ENCODE data around the gene GPC2.
"Not testable (repeated sequence)": the region's sequence is repeated elsewhere in the genome, so short reads cannot be mapped to it uniquely, and the experiment has no call there.

GPC2 gene

GRCh38 chr7:100152404-100152803 is 24.8 kb downstream of the GPC2 start:
- Histone ChIP-seq H3K4me1 (ENCODE audit: control insufficient read depth, insufficient read depth, low read length) (peaks cover 7% of the 10 kb centered on the region), H3K4me3 (ENCODE audit: insufficient read depth, low read depth, low read length) (no peak overlapping the region), H3K27ac (ENCODE audit: insufficient read depth, low read depth, low read length, poor library complexity, severe bottlenecking) (no peak overlapping the region), H3K36me3 (ENCODE audit: control insufficient read depth, insufficient read depth, low read length) (peaks cover 22% of the 10 kb centered on the region), H3K27me3 (ENCODE audit: control insufficient read depth, insufficient read depth, low read length, poor library complexity, severe bottlenecking) (no peaks in the 10 kb centered on the region), H3K9me3 (ENCODE audit: control insufficient read depth, low read length) (no peaks in the 10 kb centered on the region)

GRCh38 chr7:100148559-100149328 is 28.4 kb downstream of the GPC2 start, which contains the start of gene LAMTOR4:
Gene LAMTOR4 (plus strand): TSS chr7:100148918. CDS start chr7:100148973, 55 bp downstream.
- Histone ChIP-seq H3K27me3 (ENCODE audit: control insufficient read depth, insufficient read depth, low read length, poor library complexity, severe bottlenecking) (no peaks in the 10 kb centered on the region), H3K4me1 (ENCODE audit: control insufficient read depth, insufficient read depth, low read length) (peaks cover 6% of the 10 kb centered on the region), H3K36me3 (ENCODE audit: control insufficient read depth, insufficient read depth, low read length) (no peaks in the 10 kb centered on the region), H3K4me3 (ENCODE audit: insufficient read depth, low read depth, low read length) (peak within 1 kb of the TSS; percentile 99), H3K9me3 (ENCODE audit: control insufficient read depth, low read length) (no peaks in the 10 kb centered on the region), H3K27ac (ENCODE audit: insufficient read depth, low read depth, low read length, poor library complexity, severe bottlenecking) (no peak within 1 kb of the TSS)
- WGBS, 2 experiments, result 1% methylated on average over 46 of the region's 46 CpGs

GRCh38 chr7:100148225-100148558 is 29.0 kb downstream of the GPC2 start:
- peak overlapping the region; percentile 13 for H3K4me3 ChIP-seq (ENCODE audit: insufficient read depth, low read depth, low read length)
- no peaks in the 10 kb centered on the region for H3K36me3 ChIP-seq (ENCODE audit: control insufficient read depth, insufficient read depth, low read length)
- no peaks in the 10 kb centered on the region for H3K27me3 ChIP-seq (ENCODE audit: control insufficient read depth, insufficient read depth, low read length, poor library complexity, severe bottlenecking)
- no peaks in the 10 kb centered on the region for H3K9me3 ChIP-seq (ENCODE audit: control insufficient read depth, low read length)
- H3K27ac ChIP-seq (ENCODE audit: insufficient read depth, low read depth, low read length, poor library complexity, severe bottlenecking), result no peak overlapping the region
- WGBS, 2 experiments, result 75 to 78% methylated on average over 14 of the region's 14 CpGs
- peaks cover 6% of the 10 kb centered on the region for H3K4me1 ChIP-seq (ENCODE audit: control insufficient read depth, insufficient read depth, low read length)

- no peaks in the 10 kb centered on the region for H3K27me3 ChIP-seq (ENCODE audit: control insufficient read depth, insufficient read depth, low read length, poor library complexity, severe bottlenecking)
- no peaks in the 10 kb centered on the region for H3K9me3 ChIP-seq (ENCODE audit: control insufficient read depth, low read length)
- H3K4me1 ChIP-seq (ENCODE audit: control insufficient read depth, insufficient read depth, low read length), result peaks cover 6% of the 10 kb centered on the region
- 92 to 100% methylated on average over 2 of the region's 2 CpGs for WGBS, 2 experiments
- no peak overlapping the region for H3K4me3 ChIP-seq (ENCODE audit: insufficient read depth, low read depth, low read length)
- no peaks in the 10 kb centered on the region for H3K36me3 ChIP-seq (ENCODE audit: control insufficient read depth, insufficient read depth, low read length)
- no peak overlapping the region for H3K27ac ChIP-seq (ENCODE audit: insufficient read depth, low read depth, low read length, poor library complexity, severe bottlenecking)
Observed at GRCh38 chr7:100147278-100147677, 29.9 kb downstream of the GPC2 start.

- not testable (repeated sequence) for H3K27me3 ChIP-seq (ENCODE audit: control insufficient read depth, insufficient read depth, low read length, poor library complexity, severe bottlenecking); H3K27ac ChIP-seq (ENCODE audit: insufficient read depth, low read depth, low read length, poor library complexity, severe bottlenecking); H3K36me3 ChIP-seq (ENCODE audit: control insufficient read depth, insufficient read depth, low read length); H3K4me1 ChIP-seq (ENCODE audit: control insufficient read depth, insufficient read depth, low read length); H3K9me3 ChIP-seq (ENCODE audit: control insufficient read depth, low read length); H3K4me3 ChIP-seq (ENCODE audit: insufficient read depth, low read depth, low read length)
- WGBS, 2 experiments, result 95 to 97% methylated on average over 4 of the region's 4 CpGs
Observed at GRCh38 chr7:100146350-100146749, 30.8 kb downstream of the GPC2 start.

GRCh38 chr7:100142461-100142860 is 34.7 kb downstream of the GPC2 start:
- Histone ChIP-seq H3K36me3 (ENCODE audit: control insufficient read depth, insufficient read depth, low read length) (no peaks in the 10 kb centered on the region), H3K9me3 (ENCODE audit: control insufficient read depth, low read length) (no peaks in the 10 kb centered on the region), H3K4me1 (ENCODE audit: control insufficient read depth, insufficient read depth, low read length) (no peaks in the 10 kb centered on the region), H3K27ac (ENCODE audit: insufficient read depth, low read depth, low read length, poor library complexity, severe bottlenecking) (no peak overlapping the region), H3K4me3 (ENCODE audit: insufficient read depth, low read depth, low read length) (no peak overlapping the region), H3K27me3 (ENCODE audit: control insufficient read depth, insufficient read depth, low read length, poor library complexity, severe bottlenecking) (no peaks in the 10 kb centered on the region)
- 89 to 93% methylated on average over 3 of the region's 3 CpGs for WGBS, 2 experiments

- Histone ChIP-seq H3K9me3 (ENCODE audit: control insufficient read depth, low read length) (no peaks in the 10 kb centered on the region), H3K4me1 (ENCODE audit: control insufficient read depth, insufficient read depth, low read length) (no peaks in the 10 kb centered on the region), H3K36me3 (ENCODE audit: control insufficient read depth, insufficient read depth, low read length) (no peaks in the 10 kb centered on the region), H3K27me3 (ENCODE audit: control insufficient read depth, insufficient read depth, low read length, poor library complexity, severe bottlenecking) (no peaks in the 10 kb centered on the region), H3K4me3 (ENCODE audit: insufficient read depth, low read depth, low read length) (no peak overlapping the region), H3K27ac (ENCODE audit: insufficient read depth, low read depth, low read length, poor library complexity, severe bottlenecking) (no peak overlapping the region)
- WGBS, 2 experiments, result 86 to 95% methylated on average over 3 of the region's 3 CpGs
Observed at GRCh38 chr7:100141555-100141949, 35.6 kb downstream of the GPC2 start.

GRCh38 chr7:100137851-100138760 is 39.1 kb downstream of the GPC2 start:
- H3K27ac ChIP-seq (ENCODE audit: insufficient read depth, low read depth, low read length, poor library complexity, severe bottlenecking), result no peak overlapping the region
- H3K36me3 ChIP-seq (ENCODE audit: control insufficient read depth, insufficient read depth, low read length), result no peaks in the 10 kb centered on the region
- H3K27me3 ChIP-seq (ENCODE audit: control insufficient read depth, insufficient read depth, low read length, poor library complexity, severe bottlenecking), result no peaks in the 10 kb centered on the region
- WGBS, 2 experiments, result 92 to 93% methylated on average over 13 of the region's 13 CpGs
- no peaks in the 10 kb centered on the region for H3K9me3 ChIP-seq (ENCODE audit: control insufficient read depth, low read length)
- no peak overlapping the region for H3K4me3 ChIP-seq (ENCODE audit: insufficient read depth, low read depth, low read length)
- H3K4me1 ChIP-seq (ENCODE audit: control insufficient read depth, insufficient read depth, low read length), result no peaks in the 10 kb centered on the region

GRCh38 chr7:100132697-100133151 is 44.5 kb downstream of the GPC2 start:
- H3K9me3 ChIP-seq (ENCODE audit: control insufficient read depth, low read length), result no peaks in the 10 kb centered on the region
- WGBS, 2 experiments, result 23% methylated on average over 3 of the region's 3 CpGs
- no peak overlapping the region for H3K4me3 ChIP-seq (ENCODE audit: insufficient read depth, low read depth, low read length)
- peaks cover 24% of the 10 kb centered on the region for H3K27me3 ChIP-seq (ENCODE audit: control insufficient read depth, insufficient read depth, low read length, poor library complexity, severe bottlenecking)
- H3K27ac ChIP-seq (ENCODE audit: insufficient read depth, low read depth, low read length, poor library complexity, severe bottlenecking), result no peak overlapping the region
- H3K4me1 ChIP-seq (ENCODE audit: control insufficient read depth, insufficient read depth, low read length), result peaks cover 7% of the 10 kb centered on the region
- H3K36me3 ChIP-seq (ENCODE audit: control insufficient read depth, insufficient read depth, low read length), result no peaks in the 10 kb centered on the region

- Histone ChIP-seq H3K9me3 (ENCODE audit: control insufficient read depth, low read length) (no peaks in the 10 kb centered on the region), H3K27ac (ENCODE audit: insufficient read depth, low read depth, low read length, poor library complexity, severe bottlenecking) (no peak overlapping the region), H3K4me3 (ENCODE audit: insufficient read depth, low read depth, low read length) (no peak overlapping the region), H3K27me3 (ENCODE audit: control insufficient read depth, insufficient read depth, low read length, poor library complexity, severe bottlenecking) (peaks cover 28% of the 10 kb centered on the region), H3K4me1 (ENCODE audit: control insufficient read depth, insufficient read depth, low read length) (peaks cover 7% of the 10 kb centered on the region), H3K36me3 (ENCODE audit: control insufficient read depth, insufficient read depth, low read length) (no peaks in the 10 kb centered on the region)
- 71 to 86% methylated on average over 7 of the region's 7 CpGs for WGBS, 2 experiments
Observed at GRCh38 chr7:100132126-100132525, 45.1 kb downstream of the GPC2 start.
